K562 (cell line): ENCODE data around the gene ZC3H15. TPM values are rescaled to one million over a fixed set of nuclear protein-coding genes. Genes with fewer than 3 reads are reported as not detected.

Source experiments
- ATAC-seq: fragments of 200-7000 bp; cut with Tn5 transposase; 3 replicates; pipeline ENCODE4 v1.9.1; 2020; ENCODE audit warnings: moderate library complexity
- BruUV-seq: library from RNA; stranded (reverse); fragments of 400-500 nt; replicated peaks from 2 replicates; lab custom pipeline; 2021; lab: Mats Ljungman, UMichigan
- CTCF ChIA-PET: fragments of 300-600 bp; formaldehyde crosslinking; extraction: SDS; loops from one replicate; lab custom pipeline; 2021; ENCODE audit warnings: low intra/inter-chr PET ratio; lab: Yijun Ruan, JAX
- POLR2A ChIA-PET: fragments of 300-600, 350-650 bp; sonication (Branson Sonifier 250); formaldehyde crosslinking; extraction: SDS; loops from one replicate; lab custom pipeline; 2021; ENCODE audit warnings: antibody characterized with exemption, inconsistent platforms; lab: Yijun Ruan, JAX
- DNase-seq, 4 experiments: peaks; one replicate each; pipeline versions ENCODE4 v3.0.0 to v3.0.0-alpha.2; 2011 to 2018; ENCODE audit warnings: low spot score in 3 of 4, mixed read lengths in 3 of 4; ENCODE audit errors: extremely low read depth in 1 of 4
- FAIRE-seq: peaks from 2 replicates; lab custom pipeline; 2011; peaks lifted over from hg19 to GRCh38; lab: Jason Lieb, UNC
- H2AFZ ChIP-seq: 2 replicates; pipeline ENCODE4 v1.6.0; 2011; ENCODE audit warnings: low read depth, low read length, control low read depth, inconsistent platforms
- H3K27ac ChIP-seq: fragments of 200-600 bp; 3 replicates; pipeline ENCODE4 v1.8.0; 2011; ENCODE audit warnings: low read depth, mild to moderate bottlenecking, control low read depth, inconsistent platforms, low read length, moderate library complexity, mixed read lengths; ENCODE audit errors: extremely low read depth
- H3K27me3 ChIP-seq, 2 experiments: fragments of 300-600 bp in 1 of 2; 2 replicates in 1 of 2; 3 replicates in 1 of 2; pipeline versions ENCODE4 v1.6.0 to v1.8.0; 2011; ENCODE audit warnings: inconsistent platforms in 2 of 2, low read length in 2 of 2, mild to moderate bottlenecking in 1 of 2, mixed read lengths in 1 of 2, moderate library complexity in 1 of 2; ENCODE audit not compliant: control insufficient read depth in 2 of 2, insufficient read depth in 2 of 2
- H3K36me3 ChIP-seq: fragments of 300-600 bp; 3 replicates; pipeline ENCODE4 v1.8.0; 2011; ENCODE audit warnings: mild to moderate bottlenecking, low read length, inconsistent platforms; ENCODE audit not compliant: control insufficient read depth, insufficient read depth
- H3K4me1 ChIP-seq, 2 experiments: fragments of 200-600 bp in 1 of 2; replicated peaks in 1 of 2; 2 replicates in 1 of 2; 3 replicates in 1 of 2; pipeline versions ENCODE4 v1.5.1 to v1.8.0; 2011; ENCODE audit warnings: inconsistent platforms in 2 of 2, low read length in 2 of 2, mild to moderate bottlenecking in 1 of 2, mixed read lengths in 1 of 2, moderate library complexity in 1 of 2; ENCODE audit not compliant: control insufficient read depth in 2 of 2, insufficient read depth in 2 of 2
- H3K4me2 ChIP-seq: 2 replicates; pipeline ENCODE4 v1.6.1; 2011; ENCODE audit warnings: low read length, control low read depth, inconsistent platforms, mixed read lengths; ENCODE audit not compliant: insufficient read depth
- H3K4me3 ChIP-seq: fragments of 200-600 bp; sonication (generic), shearing (Covaris generic); 2 replicates; pipeline ENCODE4 v1.5.1; 2016; ENCODE audit warnings: control low read depth, inconsistent platforms
- H3K79me2 ChIP-seq: fragments of 200-600 bp; 3 replicates; pipeline ENCODE4 v1.8.0; 2011; ENCODE audit warnings: low read length, inconsistent platforms; ENCODE audit not compliant: control insufficient read depth, insufficient read depth
- H3K9ac ChIP-seq, 2 experiments: 2 replicates each; pipeline versions ENCODE4 v1.6.0 to v1.6.1; 2011; ENCODE audit warnings: low read depth in 2 of 2, low read length in 2 of 2, control low read depth in 1 of 2, inconsistent platforms in 1 of 2, mild to moderate bottlenecking in 1 of 2, mixed read lengths in 1 of 2; ENCODE audit not compliant: insufficient read depth in 1 of 2
- H3K9me1 ChIP-seq: one replicate; pipeline ENCODE4 v1.6.0; 2011; ENCODE audit warnings: inconsistent platforms, mild to moderate bottlenecking, low read length, moderate library complexity; ENCODE audit not compliant: control insufficient read depth, insufficient read depth
- H3K9me3 ChIP-seq: replicated peaks from 2 replicates; pipeline ENCODE4 v1.5.1; 2011; ENCODE audit warnings: low read depth, low read length, inconsistent platforms; ENCODE audit not compliant: control insufficient read depth, insufficient read depth
- H4K20me1 ChIP-seq: replicated peaks from 2 replicates; pipeline ENCODE4 v1.6.1; 2011; ENCODE audit warnings: low read length, inconsistent platforms, mixed read lengths; ENCODE audit not compliant: control insufficient read depth, insufficient read depth
- CHD1 ChIP-seq: fragments of 200-600 bp; sonication (generic); IDR thresholded peaks from one replicate; pipeline ENCODE4 v1.6.1; 2012; ENCODE audit warnings: mild to moderate bottlenecking, moderate library complexity, low read length, inconsistent platforms
- CREM ChIP-seq: IDR thresholded peaks from 2 replicates; pipeline ENCODE4 v1.6.1; 2014; ENCODE audit warnings: antibody characterized with exemption, low read depth
- CTCF ChIP-seq, 3 experiments: IDR thresholded peaks in 2 of 3; conservative IDR thresholded peaks in 1 of 3; 2 replicates each; pipeline ENCODE4 v1.5.1; 2011 to 2012; ENCODE audit warnings: low read length in 3 of 3, mild to moderate bottlenecking in 3 of 3, control low read depth in 2 of 3, improper control_type of control experiment in 1 of 3, inconsistent platforms in 1 of 3, low read depth in 1 of 3, mixed read lengths in 1 of 3, moderate library complexity in 1 of 3; ENCODE audit not compliant: insufficient read depth in 2 of 3
- DACH1 ChIP-seq: fragments of 450-650 bp; IDR thresholded peaks from 2 replicates; pipeline ENCODE4 v1.6.1; 2018; ENCODE audit not compliant: partially characterized antibody
- ELF1 ChIP-seq: fragments of 200-800 bp; sonication (Bioruptor generic); IDR thresholded peaks from 2 replicates; pipeline ENCODE4 v1.6.1; 2016; ENCODE audit warnings: missing genetic modification characterization, missing compliant biosample characterization
- ETV6 ChIP-seq, 3 experiments: fragments of 150-350 bp in 1 of 3; sonication (generic) in 1 of 3; formaldehyde crosslinking in 1 of 3; IDR thresholded peaks; 2 replicates each; pipeline versions ENCODE4 v1.6.1 to v1.8.0; 2014 to 2022; ENCODE audit warnings: borderline replicate concordance in 2 of 3, low read depth in 2 of 3, antibody characterized with exemption in 1 of 3, low read length in 1 of 3, mild to moderate bottlenecking in 1 of 3, missing genetic modification reagents in 1 of 3
- HSF4 ChIP-seq: fragments of 250-450 bp; sonication (Bioruptor Pico); IDR thresholded peaks from 2 replicates; pipeline ENCODE4 v2.1.2; 2022; ENCODE audit warnings: mild to moderate bottlenecking, moderate library complexity, borderline replicate concordance
- LARP7 ChIP-seq: fragments of 450-650 bp; IDR thresholded peaks from 2 replicates; pipeline ENCODE4 v1.6.1; 2016
- RAD21 ChIP-seq, 2 experiments: fragments of 250-450 bp in 1 of 2; fragments of 450-650 bp in 1 of 2; sonication (Bioruptor Pico) in 1 of 2; formaldehyde crosslinking in 1 of 2; IDR thresholded peaks in 1 of 2; conservative IDR thresholded peaks in 1 of 2; 2 replicates each; pipeline versions ENCODE4 v1.4.0 to v1.8.0; 2020 to 2022; ENCODE audit warnings: mild to moderate bottlenecking in 2 of 2, moderate library complexity in 1 of 2
- RAD51 ChIP-seq: fragments of 450-650 bp; IDR thresholded peaks from 2 replicates; pipeline ENCODE4 v1.7.1; 2016; ENCODE audit warnings: low read depth, mild to moderate bottlenecking, borderline replicate concordance
- RCOR1 ChIP-seq, 2 experiments: IDR thresholded peaks; 2 replicates each; pipeline ENCODE4 v1.6.1; 2012; ENCODE audit warnings: low read depth in 2 of 2, low read length in 2 of 2, borderline replicate concordance in 1 of 2, improper control_type of control experiment in 1 of 2
- RFX7 ChIP-seq: fragments of 250-450 bp; sonication (Bioruptor Pico); IDR thresholded peaks from 2 replicates; pipeline ENCODE4 v1.5.1; 2021; ENCODE audit warnings: mild to moderate bottlenecking
- STAT5B ChIP-seq: fragments of 250-450 bp; sonication (Bioruptor Pico); IDR thresholded peaks from 2 replicates; pipeline ENCODE4 v1.8.0; 2021; ENCODE audit warnings: mild to moderate bottlenecking, inconsistent platforms
- TRIM28 ChIP-seq: fragments of 450-650 bp; IDR thresholded peaks from 2 replicates; pipeline ENCODE4 v1.6.1; 2017
- U2AF2 ChIP-seq: fragments of 200-400 bp; formaldehyde crosslinking; optimal IDR thresholded peaks from 2 replicates; pipeline ENCODE3; 2017; ENCODE audit warnings: low read depth, mild to moderate bottlenecking, low read length
- ZNF224 ChIP-seq: sonication (generic); formaldehyde crosslinking; IDR thresholded peaks from 2 replicates; pipeline ENCODE4 v1.8.0; 2022; ENCODE audit warnings: mild to moderate bottlenecking, missing genetic modification reagents
- ZNF699 ChIP-seq: fragments of 250-450 bp; sonication (Bioruptor Pico); IDR thresholded peaks from 2 replicates; pipeline ENCODE4 v1.8.0; 2021; ENCODE audit warnings: mild to moderate bottlenecking, moderate library complexity; ENCODE audit not compliant: insufficient replicate concordance
- WGBS: fragments of 100-300 bp; shearing (Covaris generic); methylation state at CpG from one replicate; pipeline ENCODE4 v1.1.6; 2016; ENCODE audit warnings: low coverage, mixed read lengths; ENCODE audit not compliant: insufficient coverage; ENCODE audit errors: missing lambda C conversion rate; 5-methylcytosine and 5-hydroxymethylcytosine counted together
- in situ Hi-C: fragments of 300-500 bp; cut with MboI; formaldehyde crosslinking; loops from 4 replicates; pipeline ENCODE4 v1.15.0; 2018; ENCODE audit warnings: inconsistent platforms, mixed read lengths
- intact Hi-C: fragments of 100-400 bp; cut with micrococcal nuclease; formaldehyde crosslinking; loops from 2 replicates; pipeline ENCODE4 v1.14.2; 2022
- polyA plus RNA-seq, 8 experiments: library from polyadenylated mRNA; depleted of rRNA in 4 of 8; stranded (reverse) in 5 of 8; unstranded in 3 of 8; fragments of >200 nt; fragmentation: Nextera tagmentation in 2 of 8; fragmentation: Illumina TruSeq in 1 of 8; extraction: Ambion mirVana in 2 of 8; extraction: Trizol in 1 of 8; gene quantifications; 2 replicates each; pipeline versions ENCODE4 v1.2.1 to v1.2.3, GENCODE V29; 2011 to 2014; ENCODE audit warnings: inconsistent platforms in 1 of 8, missing spikeins in 1 of 8
- total RNA-seq, 7 experiments: library from RNA; depleted of rRNA in 6 of 7; stranded (reverse); fragments of >200 nt in 6 of 7; fragmentation: Illumina TruSeq in 2 of 7; extraction: Trizol in 2 of 7; gene quantifications; 2 replicates each; pipeline versions ENCODE4 v1.2.1 to v1.2.3, GENCODE V29; 2011 to 2021; ENCODE audit warnings: low replicate concordance in 1 of 7
- TF ChIP-seq, protein P1 (sequence below): fragments of 250-450 bp; sonication (Bioruptor Pico); IDR thresholded peaks from 2 replicates; pipeline ENCODE4 v1.4.0; 2020; ENCODE audit warnings: mild to moderate bottlenecking, moderate library complexity

Gene ZC3H15
- total and polyA plus RNA-seq, 9 of the 15 experiments (the other 6 are each of a cell fraction or from before 2014, with no cell fraction given) = 132 to 286 (median 189) TPM

GRCh38 chr2:186459009-186459408, 27.1 kb upstream of the ZC3H15 start:
- H3K9me1 ChIP-seq = no peaks in the 10 kb centered on the region
- ChIA-PET CTCF (no interaction called here), POLR2A (no interaction called here)
- H2AFZ ChIP-seq = no peak overlapping the region
- 7% methylated on average over 2 of the region's 2 CpGs for WGBS
- H3K4me1 ChIP-seq = no peaks in the 10 kb centered on the region
- H3K36me3 ChIP-seq = no peaks in the 10 kb centered on the region
- H3K79me2 ChIP-seq = no peaks in the 10 kb centered on the region
- H3K4me2 ChIP-seq = no peak overlapping the region
- no peak overlapping the region for H3K9ac ChIP-seq
- 0 out of 3 replicates have a peak, but pooled peaks have one; percentile 46 for ATAC-seq
- no peaks in the 10 kb centered on the region for H4K20me1 ChIP-seq
- no peak overlapping the region for H3K4me3 ChIP-seq
- in situ Hi-C loops (no loop called here), intact Hi-C loops (loop anchor here (10.0 kb wide), 2 partner anchors 724 to 1844 kb away; partner anchors contain the start of gene FSIP2)
- no peaks in the 10 kb centered on the region for H3K9me3 ChIP-seq
- H3K27ac ChIP-seq = no peak overlapping the region
- FAIRE-seq = peak; percentile 49
- no TSS peak for BruUV-seq
- no peaks in the 10 kb centered on the region for H3K27me3 ChIP-seq
- peak in 1 of 4 experiments; percentile 38 for DNase-seq
- TF ChIP-seq CHD1 (no peak), ELF1 (tag) (no peak), RFX7 (CRISPR knock-in tag) (no peak), CREM (no peak), STAT5B (no peak), RAD21 (CRISPR knock-in tag; conservative IDR thresholded peaks at IDR 0.05 in 1 of 2, IDR thresholded peaks at IDR 0.05 in 1 of 2) (peak; percentile 52 to 72; a peak in 3 of 4 replicates), LARP7 (no peak), U2AF2 (no peak), DACH1 (no peak), ZNF224 (no peak), CTCF (IDR thresholded peaks at IDR 0.05 in 2 of 3, conservative IDR thresholded peaks at IDR 0.05 in 1 of 3; ENCODE audit: insufficient read depth in 2 of 3, low read depth in 1 of 3, low read length in 3 of 3) (peak in 2 of 3 experiments; percentile 14 to 55; a peak in 2 of 6 replicates), ETV6 (IDR thresholded peaks at IDR 0.05; ENCODE audit: borderline replicate concordance in 1 of 2, low read depth in 2 of 2, low read length in 1 of 2) (no peak), ETV6 (CRISPR knock-in tag; IDR thresholded peaks at IDR 0.05; ENCODE audit: borderline replicate concordance) (no peak), RCOR1 (IDR thresholded peaks at IDR 0.05; ENCODE audit: borderline replicate concordance in 1 of 2, low read depth in 2 of 2, low read length in 2 of 2) (no peak), HSF4 (no peak), TRIM28 (no peak), RAD51 (no peak), ZNF699 (CRISPR knock-in tag) (no peak)
- TF ChIP-seq, protein P1, sequence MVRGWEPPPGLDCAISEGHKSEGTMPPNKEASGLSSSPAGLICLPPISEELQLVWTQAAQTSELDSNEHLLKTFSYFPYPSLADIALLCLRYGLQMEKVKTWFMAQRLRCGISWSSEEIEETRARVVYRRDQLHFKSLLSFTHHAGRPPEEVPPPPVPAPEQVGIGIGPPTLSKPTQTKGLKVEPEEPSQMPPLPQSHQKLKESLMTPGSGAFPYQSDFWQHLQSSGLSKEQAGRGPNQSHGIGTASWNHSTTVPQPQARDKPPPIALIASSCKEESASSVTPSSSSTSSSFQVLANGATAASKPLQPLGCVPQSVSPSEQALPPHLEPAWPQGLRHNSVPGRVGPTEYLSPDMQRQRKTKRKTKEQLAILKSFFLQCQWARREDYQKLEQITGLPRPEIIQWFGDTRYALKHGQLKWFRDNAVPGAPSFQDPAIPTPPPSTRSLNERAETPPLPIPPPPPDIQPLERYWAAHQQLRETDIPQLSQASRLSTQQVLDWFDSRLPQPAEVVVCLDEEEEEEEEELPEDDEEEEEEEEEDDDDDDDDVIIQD (CRISPR knock-in tag) = no peak
